GM12872 (cell line): ENCODE results near the gene SETD7.
A peak's percentile ranks its signal among the peaks of the same experiment; 100 is the strongest.

Source experiments
- CTCF ChIP-seq: IDR thresholded peaks from 3 replicates; pipeline ENCODE4 v1.5.1; 2011; ENCODE audit warnings: low read depth, mild to moderate bottlenecking, low read length, moderate library complexity; ENCODE audit not compliant: insufficient read depth

Gene SETD7

GRCh38 chr4:139453041-139453370 is 103.0 kb downstream of the SETD7 start:
- TF ChIP-seq CTCF = peak; percentile 54; the same call in 2 of the 3 replicates

- no peak for TF ChIP-seq CTCF
These were observed 104.0 kb downstream of the SETD7 start for GRCh38 chr4:139451997-139452396.

GRCh38 chr4:139450586-139450985 is 105.4 kb downstream of the SETD7 start:
- no peak for TF ChIP-seq CTCF
